Fibroblast of villous mesenchyme (primary cell): Measurements from ENCODE around the gene KLHL28. TPM values are rescaled to one million over a fixed set of nuclear protein-coding genes. Genes with fewer than 3 reads are reported as not detected.
"Not testable (repeated sequence)": the region's sequence is repeated elsewhere in the genome, so short reads cannot be mapped to it uniquely, and the experiment has no call there.

ENCODE experiments used
- DNase-seq: peaks from one replicate; pipeline ENCODE4 v3.0.0-alpha.2; 2010; ENCODE audit warnings: low read depth
- H3K4me3 ChIP-seq: 2 replicates; pipeline ENCODE4 v1.5.1; 2011; ENCODE audit warnings: low read depth, mild to moderate bottlenecking, low read length
- total RNA-seq: library from RNA; depleted of rRNA; stranded (reverse); fragments of >200 nt; gene quantifications from 2 replicates; pipeline ENCODE4 v1.2.3, GENCODE V29; 2012
- TF ChIP-seq, protein P1 (sequence below): IDR thresholded peaks from 2 replicates; pipeline ENCODE4 v1.5.1; 2012; ENCODE audit warnings: low read depth, mild to moderate bottlenecking, low read length; ENCODE audit not compliant: insufficient read depth

KLHL28 gene
- total RNA-seq, 1 donor = 9.5 TPM

DNA sequence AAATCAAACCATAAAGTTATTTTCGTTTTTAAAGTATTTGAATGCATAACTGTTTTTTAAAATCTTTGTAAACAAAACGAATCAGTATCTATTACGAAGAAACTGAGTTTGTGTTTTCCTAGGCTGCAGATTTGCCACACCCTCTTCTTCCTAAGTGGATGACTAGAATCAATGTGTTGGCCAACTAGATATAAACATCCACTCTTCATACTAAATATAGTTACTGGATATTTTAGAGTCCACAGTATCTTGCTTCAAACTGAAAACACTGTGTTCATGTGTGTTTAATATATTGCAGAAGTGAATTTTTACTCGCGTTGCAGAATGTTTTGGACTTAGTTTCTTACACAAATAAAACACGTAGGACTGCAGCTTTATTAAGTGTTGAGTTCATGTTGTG, 63.2 kb downstream of the KLHL28 start:
- TF ChIP-seq, protein P1, sequence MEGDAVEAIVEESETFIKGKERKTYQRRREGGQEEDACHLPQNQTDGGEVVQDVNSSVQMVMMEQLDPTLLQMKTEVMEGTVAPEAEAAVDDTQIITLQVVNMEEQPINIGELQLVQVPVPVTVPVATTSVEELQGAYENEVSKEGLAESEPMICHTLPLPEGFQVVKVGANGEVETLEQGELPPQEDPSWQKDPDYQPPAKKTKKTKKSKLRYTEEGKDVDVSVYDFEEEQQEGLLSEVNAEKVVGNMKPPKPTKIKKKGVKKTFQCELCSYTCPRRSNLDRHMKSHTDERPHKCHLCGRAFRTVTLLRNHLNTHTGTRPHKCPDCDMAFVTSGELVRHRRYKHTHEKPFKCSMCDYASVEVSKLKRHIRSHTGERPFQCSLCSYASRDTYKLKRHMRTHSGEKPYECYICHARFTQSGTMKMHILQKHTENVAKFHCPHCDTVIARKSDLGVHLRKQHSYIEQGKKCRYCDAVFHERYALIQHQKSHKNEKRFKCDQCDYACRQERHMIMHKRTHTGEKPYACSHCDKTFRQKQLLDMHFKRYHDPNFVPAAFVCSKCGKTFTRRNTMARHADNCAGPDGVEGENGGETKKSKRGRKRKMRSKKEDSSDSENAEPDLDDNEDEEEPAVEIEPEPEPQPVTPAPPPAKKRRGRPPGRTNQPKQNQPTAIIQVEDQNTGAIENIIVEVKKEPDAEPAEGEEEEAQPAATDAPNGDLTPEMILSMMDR = no peak
- peak; percentile 28 for DNase-seq
- peak overlapping the region; percentile 80 for H3K4me3 ChIP-seq

DNA sequence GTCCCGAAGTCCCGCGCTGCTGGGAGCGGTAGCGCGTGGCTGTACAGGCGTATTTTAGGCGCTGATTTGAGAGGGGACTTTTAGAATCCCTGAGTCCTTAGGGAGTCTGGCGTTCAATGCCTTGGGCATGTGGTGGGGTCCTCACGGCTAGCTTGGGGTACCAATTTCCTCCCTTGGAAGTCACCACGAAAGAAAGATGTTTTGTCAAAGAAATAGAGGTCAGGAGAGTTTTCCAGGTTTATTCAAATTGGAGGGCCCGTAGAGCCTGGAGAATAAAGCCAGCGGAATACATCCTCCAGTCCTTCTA, 63.9 kb downstream of the KLHL28 start:
- TF ChIP-seq, protein P1 = no peak
- peak; percentile 47 for DNase-seq
- peak overlapping the region; percentile 80 for H3K4me3 ChIP-seq

DNA sequence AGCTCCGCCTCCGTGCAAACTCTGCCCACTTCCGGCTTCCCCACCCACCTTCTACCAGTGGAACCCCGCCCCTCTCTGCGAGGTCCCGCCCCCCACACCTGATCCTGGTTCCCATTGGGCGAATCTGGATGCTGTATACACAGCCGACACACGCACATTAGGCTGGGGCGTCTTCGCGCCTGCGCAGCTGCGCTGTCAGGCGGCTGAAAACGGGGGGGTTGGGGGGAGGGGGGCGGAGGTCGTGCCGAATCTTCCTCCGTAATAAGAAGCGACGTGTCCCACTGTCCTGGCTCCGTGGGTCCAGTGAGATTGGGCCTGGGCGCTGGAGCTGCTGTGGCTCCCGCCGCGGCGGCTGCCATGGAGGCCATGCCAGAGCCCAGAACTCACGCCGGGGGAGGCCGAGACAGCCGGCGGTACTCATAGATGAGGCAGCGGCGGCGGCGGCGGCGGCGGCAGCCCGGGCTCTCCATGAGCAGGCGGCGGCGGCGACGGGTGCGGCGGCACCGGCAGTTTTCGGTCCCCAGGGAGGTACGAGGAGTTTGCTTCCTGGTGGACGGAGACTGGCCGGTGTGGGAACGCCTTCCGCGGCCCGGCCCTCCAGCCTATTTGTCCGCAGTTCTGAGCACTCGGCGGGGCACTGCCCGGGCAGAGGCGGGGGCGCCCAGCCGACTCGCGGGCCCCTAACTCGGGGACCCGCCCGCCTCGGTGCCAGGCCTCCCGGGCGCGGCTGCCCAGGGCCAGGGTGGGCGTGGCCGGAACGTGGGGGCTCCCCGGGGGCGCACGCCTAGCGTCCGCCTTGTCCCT, 64.5 kb downstream of the KLHL28 start:
- DNase-seq = peak; percentile 97
- peak overlapping the region; percentile 80 for H3K4me3 ChIP-seq
- TF ChIP-seq, protein P1 = no peak

DNA sequence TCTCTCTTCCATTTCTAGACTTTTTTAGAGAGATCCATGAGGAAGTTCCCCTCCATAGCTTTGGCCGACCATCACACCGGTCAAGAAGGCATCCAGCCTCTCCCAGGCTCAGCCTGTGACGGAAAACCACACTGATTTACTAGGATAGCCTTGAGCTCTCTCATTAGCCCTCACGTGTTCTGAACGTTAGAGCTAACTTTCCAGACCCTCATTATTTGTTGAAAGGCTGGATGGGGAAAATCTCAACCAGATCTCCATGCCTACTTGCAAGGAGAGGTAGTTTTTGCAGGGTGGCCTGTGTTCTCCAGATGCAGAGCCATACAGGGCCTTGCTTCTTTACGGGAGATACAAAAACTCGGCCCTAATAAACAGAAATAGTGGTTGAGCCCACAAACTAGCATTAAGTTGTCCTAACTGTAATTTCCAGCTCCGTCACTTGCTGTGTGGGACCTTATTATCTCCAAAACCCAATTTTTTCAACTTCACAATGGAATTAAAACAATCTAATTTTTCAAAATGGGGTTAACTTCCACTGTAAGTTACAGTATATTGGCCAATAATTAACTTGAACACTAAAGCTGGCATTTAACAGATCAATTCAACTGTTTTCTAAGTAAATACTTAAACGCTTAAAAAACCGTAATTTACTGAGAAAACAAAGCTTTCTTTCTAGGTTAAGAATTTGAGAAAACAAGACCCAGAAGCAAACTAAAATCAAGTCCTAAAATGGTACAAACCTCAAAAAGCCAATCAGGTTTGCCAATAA, 65.3 kb downstream of the KLHL28 start:
- TF ChIP-seq, protein P1 = no peak
- H3K4me3 ChIP-seq = peak overlapping the region; percentile 80
- DNase-seq = no peak

DNA sequence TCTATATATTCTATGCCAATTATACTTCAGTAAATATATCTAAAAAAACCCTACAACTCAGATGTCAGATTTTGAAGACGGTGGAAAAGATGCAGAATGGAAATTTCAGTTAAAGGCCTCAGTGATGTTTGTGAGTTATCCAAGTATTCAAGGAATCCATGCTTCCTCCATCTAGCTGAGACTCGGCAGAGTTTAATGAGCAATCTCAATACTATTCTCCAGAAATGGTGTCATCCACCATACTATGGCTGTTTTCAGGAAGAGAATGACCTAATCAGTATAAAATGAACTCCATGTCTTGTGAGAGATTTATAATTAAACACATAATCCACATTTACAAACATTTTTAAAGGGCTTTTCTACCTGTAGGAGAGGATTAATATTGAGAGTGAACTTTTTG, 66.0 kb downstream of the KLHL28 start:
- TF ChIP-seq, protein P1 = no peak

DNA sequence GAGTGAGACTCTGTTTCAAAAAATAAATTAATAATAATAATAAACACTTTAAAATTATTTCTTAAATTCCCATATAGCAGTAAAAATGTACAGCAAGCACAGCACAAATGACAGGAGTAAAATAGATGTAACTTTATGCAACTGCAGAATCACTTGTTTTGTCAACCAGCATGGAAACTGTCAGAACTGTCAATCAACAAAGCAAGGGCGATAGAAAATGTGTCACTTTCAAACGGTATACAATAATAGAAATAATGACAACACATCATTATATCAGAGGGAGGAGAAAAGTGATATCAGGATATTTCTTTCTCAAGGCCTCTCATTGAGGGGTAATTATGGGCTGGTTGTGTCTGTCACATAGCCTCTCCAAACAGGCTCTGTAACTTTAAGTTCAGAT, 68.2 kb downstream of the KLHL28 start:
- TF ChIP-seq, protein P1 = no peak
- no peak for DNase-seq
- H3K4me3 ChIP-seq = no peak overlapping the region

More for the DNA sequence above, 66.0 kb downstream of the KLHL28 start:
- no peak overlapping the region for H3K4me3 ChIP-seq
- peak; percentile 65 for DNase-seq

DNA sequence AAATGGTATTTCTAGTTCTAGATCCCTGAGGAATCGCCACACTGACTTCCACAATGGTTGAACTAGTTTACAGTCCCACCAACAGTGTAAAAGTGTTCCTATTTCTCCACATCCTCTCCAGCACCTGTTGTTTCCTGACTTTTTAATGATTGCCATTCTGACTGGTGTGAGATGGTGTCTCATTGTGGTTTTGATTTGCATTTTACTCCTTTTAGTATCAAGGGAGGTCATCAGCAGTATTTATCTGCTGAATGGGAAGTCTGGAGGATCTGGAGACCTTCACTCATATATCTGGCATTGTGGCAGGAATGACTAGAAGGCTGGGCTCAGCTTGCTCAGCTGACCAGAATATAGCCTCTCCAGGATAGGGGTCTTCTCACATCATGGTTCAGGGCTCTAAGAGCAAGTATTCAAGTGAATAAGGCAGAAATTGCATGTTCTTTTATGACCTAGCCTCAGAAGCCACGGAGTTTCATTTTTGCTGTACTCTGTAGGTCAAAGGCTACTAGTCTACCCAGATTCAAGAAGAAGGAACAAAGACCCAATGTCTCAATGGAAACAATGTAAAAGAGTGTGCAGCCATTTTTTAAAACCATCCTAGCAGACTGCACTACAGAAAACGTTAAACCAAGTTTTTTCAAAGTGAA, 69.9 kb downstream of the KLHL28 start:
- not testable (repeated sequence) for H3K4me3 ChIP-seq, DNase-seq
